HG02885 (cell line): Measurements from ENCODE around the gene SCFD2.
"Not testable (repeated sequence)": the region's sequence is repeated elsewhere in the genome, so short reads cannot be mapped to it uniquely, and the experiment has no call there.

ENCODE experiments used
- ATAC-seq: cut with Tn5 transposase; IDR thresholded peaks from one replicate; pipeline ENCODE4 v1.9.1; 2021; ENCODE audit warnings: mild to moderate bottlenecking; ENCODE audit not compliant: unreplicated experiment, poor library complexity

SCFD2 gene

DNA sequence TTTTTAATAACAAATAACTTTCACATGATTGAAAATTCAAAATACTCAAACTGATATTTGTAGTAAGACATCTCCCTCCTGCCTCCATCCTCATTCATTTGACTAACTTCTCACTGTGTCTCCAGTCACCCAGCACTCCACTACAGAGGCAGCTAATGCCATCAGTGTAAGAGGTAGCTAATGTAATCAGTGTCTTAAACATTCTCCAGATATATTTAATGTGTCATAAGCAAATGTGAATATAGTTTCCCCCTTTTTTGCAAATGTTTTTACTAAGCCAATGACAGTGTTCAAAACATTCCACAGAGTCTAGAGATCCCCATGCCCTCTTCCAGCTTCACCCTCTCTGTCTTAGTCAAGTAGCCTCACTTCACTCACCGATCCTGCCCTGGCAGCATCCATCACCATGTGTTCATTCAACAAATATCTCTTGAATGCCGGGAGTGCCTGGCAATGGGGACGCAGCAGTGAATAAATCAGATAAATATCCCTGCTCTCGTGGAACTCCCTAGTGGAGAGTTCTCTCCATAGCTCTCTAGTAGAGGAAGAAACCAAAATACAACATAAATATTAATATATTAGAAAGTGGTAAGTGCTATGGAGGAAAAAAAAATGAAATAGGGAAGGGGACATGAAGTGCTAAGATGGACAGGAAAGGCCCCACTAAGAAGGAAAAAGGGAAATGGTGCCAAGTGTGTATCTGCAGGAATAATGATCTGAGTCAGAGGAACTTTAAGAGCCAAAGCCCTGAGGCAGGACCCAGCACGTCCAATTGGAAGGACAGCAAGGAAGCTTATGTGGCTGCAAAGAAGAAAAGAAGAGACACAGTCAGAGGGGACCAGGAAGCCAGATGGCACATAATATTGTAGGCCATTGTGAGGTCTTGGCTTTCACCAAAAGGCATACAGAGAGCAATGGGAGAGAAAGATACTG, 18.7 kb downstream of the SCFD2 start:
- no peak for ATAC-seq

DNA sequence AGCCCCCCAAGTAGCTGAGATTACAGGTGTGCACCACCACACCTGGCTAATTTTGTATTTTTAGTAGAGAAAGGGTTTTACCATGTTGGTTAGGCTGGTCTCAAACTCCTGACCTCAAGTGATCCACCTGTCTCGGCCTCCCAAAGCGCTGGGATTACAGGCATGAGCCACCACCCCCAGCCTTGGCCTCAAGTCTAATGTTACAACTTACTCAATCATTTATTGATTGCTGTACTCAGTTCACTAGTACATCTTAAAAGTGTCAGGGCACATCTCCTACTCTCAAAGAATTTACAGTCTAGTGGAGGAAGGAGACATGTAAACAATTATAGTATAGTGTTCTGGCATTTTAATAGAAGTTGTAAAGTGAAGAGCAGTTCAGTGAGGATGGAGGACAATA, 19.5 kb downstream of the SCFD2 start:
- not testable (repeated sequence) for ATAC-seq

DNA sequence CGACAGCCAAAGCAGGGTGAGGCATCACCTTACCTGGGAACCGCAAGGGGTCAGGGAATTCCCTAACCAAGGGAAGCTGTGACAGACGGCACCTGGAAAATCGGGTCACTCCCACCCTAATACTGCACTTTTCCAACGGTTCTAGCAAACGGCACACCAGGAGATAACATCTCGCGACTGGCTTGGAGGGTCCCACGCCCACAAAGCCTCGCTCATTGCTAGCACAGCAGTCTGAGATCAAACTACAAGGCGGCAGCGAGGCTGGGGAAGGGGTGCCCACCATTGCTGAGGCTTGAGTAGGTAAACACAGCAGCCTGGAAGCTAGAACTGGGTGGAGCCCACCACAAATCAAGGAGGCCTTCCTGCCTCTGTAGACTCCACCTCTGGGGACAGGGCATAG, 25.7 kb downstream of the SCFD2 start:
- not testable (repeated sequence) for ATAC-seq

DNA sequence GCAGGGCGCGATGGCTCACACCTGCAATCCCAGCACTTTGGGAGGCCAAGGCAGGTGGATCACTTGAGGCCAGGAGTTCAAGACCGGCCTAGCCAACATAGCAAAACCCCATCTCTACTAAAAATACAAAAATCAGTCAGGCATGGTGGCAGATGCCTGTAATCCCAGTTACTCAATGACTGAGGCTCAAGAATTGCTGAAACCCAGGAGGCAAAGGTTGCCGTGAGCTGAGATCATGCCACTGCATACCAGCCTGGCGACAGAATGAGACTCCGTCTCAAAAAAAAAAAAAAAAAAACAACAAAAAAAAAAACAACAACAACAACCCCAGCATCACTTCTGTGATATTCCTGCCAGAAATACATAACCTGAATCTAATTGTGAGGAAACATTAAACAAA, 30.9 kb downstream of the SCFD2 start:
- not testable (repeated sequence) for ATAC-seq

DNA sequence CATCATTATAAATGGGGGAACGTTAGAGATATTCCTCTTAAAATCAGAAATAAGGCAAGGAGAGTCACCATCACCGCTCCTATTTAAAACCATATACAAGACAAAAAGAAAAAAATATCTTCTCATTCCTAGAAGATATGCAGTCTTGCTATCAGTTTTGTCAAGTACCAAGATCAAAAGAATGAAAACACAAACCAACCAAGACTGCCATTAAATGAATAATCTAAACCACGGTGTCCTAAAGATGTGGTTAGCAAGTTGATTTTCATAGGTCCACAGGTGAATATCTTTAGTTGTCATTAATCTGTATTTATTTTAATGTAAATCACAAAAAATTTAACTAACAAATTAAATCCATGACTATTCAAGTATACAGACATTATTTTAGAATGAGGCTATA, 39.3 kb downstream of the SCFD2 start:
- no peak for ATAC-seq

DNA sequence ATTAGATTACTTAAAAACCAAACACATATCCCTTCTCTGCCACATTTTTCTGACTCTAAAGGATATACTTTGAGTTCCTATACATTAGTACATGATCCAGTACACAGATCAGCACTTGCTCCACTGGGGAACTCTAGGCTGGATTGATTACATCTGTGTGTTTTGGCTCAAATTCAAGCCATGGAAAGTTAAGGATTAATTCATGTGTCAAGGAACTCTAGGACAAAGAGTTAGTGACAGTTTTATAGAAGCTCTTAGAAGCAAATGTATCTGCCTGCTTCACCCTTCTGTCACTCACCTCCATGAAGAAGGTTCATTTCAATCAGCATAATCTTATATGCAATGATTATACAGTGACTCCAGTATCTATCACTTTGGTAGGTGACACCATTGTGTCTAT, 43.2 kb downstream of the SCFD2 start:
- no peak for ATAC-seq

DNA sequence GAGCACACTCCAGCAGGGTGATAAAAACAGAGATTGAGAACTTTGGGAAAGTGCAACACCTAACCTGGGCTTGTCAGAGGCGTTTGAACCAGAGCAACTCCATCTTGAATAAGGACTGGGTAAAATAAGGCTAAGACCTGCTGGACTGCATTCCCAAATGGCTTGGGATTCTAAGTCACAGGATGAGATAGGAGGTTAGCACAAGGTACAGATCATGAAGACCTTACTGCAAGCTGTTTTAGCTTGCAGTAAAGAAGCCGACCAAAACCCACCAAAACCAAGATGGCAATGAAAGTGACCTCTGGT, 43.9 kb downstream of the SCFD2 start:
- ATAC-seq, result no peak

DNA sequence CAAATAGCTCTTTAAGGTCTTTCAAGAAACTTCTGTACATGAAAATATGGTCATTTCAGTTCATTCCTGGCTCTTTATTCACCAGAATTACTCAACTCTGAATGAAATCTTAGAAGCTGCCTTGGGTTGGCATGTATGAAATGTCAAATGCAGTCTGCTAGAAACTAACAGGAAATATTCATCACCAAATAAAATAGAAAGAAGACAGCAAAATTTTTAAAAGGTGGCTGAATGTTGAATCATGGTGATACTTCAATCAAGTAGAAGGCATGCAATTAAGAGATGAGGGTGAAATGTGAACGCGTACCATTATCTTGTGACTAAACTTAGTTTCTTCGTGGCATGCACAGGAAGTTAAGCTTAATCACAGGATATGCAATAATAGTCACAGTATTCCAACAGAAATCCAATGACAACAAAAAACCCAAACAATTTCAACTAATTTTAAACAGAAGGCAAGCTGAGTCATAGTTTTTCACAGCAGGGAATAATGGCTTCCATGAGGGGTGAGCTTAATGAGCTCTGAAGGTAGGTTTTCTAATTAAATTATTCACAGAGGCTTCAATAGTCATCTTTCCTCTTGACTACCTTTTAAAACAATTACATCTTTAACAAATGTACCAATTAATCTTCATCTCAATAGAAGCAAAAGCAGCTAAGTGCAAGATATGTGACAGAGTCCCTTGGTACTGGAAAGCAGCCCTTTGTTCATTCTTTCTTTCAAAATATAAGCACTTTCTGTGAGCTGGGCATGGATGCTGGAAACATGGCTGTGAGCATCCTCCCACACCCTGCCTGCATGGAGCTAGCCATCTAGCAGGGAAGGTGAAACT, 44.5 kb downstream of the SCFD2 start:
- no peak for ATAC-seq

DNA sequence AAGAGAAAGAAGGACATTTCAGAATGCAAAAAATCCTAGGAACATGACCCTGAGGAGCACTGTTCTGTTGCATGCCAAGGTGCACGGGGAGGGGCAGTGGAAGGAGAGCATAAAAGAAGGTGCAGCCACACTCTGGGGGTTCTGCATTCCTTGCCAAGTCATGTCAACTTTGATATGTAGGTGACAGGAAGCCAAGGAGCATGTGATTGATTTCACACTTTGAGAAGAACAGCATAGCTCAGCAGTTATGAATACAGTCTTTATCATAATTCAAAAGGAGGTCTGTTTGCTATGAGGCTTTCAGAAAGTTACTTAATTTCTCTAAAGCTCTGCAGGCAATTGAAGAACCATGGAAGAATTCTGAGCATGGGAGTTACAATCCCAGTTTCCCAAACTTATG, 50.6 kb downstream of the SCFD2 start:
- ATAC-seq, result no peak

DNA sequence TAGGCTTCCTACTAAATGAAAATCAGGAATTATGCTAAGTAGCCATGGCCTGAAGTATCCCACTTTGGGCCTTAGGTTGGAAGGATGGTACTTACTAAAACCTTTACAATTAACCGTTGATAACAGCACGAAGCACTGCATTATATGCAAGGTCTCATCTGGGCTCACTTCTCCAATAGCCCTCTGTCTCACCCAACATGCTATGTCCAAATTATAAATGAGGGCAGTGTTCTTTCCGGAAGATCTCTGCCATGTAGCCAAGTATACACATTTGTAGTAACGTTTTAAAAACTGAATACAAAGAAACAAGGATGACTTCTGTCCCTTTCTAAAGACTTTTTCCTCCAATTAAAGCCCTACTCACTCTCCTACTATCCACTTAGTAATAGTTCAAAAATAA, 51.6 kb downstream of the SCFD2 start:
- ATAC-seq, result no peak

DNA sequence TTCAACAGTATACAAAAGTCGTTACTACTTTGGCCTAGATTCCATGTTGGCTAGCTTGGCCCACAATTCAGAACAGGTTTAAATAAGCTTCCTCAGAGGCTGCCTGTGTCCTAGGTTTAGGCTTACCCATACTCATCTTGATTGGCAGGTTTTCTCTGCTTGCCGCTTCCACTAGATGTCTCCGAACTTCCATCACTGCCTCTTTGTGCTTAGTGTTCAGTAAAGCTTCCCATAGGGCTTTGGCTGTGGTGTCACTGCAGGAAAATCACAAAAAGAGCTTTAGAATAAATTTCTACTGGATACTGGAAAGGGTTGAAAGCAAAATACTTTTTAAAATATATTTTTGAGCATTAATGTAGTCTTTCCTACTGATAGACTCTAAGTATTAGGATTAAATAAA, 52.4 kb downstream of the SCFD2 start:
- ATAC-seq, result no peak

DNA sequence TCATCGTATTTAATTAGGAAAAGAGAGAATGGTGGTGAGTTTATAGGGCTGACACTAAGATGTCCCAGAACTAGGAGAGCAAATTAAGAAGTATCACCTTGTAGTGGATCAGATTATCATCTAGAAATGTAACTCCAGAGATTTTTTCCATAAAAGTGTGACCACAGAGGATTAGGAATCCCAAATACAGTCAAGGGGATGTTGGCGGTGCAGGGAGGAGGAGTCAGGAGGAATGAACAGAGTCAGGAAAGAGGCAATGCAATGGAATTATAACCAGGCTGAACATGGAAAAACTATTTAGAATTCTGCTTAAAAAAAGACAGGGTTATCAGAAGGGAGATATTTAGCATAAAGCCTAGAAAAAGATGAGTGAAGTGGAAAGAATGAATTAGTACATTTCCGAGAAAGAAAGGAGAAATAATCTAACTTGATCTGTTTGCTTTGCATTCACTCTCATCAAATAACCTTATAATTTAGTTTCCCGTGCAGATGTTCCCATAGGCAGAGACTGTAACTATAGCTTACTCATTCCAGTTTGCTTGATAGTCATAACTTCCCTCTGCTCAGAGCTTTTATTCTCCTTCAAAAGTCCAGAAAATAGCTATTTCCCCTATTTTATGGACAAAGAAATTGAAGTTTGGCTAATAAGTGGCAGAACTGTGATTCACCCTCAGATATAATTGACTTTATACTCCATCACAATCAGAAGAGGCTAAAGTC, 56.4 kb downstream of the SCFD2 start:
- no peak for ATAC-seq

DNA sequence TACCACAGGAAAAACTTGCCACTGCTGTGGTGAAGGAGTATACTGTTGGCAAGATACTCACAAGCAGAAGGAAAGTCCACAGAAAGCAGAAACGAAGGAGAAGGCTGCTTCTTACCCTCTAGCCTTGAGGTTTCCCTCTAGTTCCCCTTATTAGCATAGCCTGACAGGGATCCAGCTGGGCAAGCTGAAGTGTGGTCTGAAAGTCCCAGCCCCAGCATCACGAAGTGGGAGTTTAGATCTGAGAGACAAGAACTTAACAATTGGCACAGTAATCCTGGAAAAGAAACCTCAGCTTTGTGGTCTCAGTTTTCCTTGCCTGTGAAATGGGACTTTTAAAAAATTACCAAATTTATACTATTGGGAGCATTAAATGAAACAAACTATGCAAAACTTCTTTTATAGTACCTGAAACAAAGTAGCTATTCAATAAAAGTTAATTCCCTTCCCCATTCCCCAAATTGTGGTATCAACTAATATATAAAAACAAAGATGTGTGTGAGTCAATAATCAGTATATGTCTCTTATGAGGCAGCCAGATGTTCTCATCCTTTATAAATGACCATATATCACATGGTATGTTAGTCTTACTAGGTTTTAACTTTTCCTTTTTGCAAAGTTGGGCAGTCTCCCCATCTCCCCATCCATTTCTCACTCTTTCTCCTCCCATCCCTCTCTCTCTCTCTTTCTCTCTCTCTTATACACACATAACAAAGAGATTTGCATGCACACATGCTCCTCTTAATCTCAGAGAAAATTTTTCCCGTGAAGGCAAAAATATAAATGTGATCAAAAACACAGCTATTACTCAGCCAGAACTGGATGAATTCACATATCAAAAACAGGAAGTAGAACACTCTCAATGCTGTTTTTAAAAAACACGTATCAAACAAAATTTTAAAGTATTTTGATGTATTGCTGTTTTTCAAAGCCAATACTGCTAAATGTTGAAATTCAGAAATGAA, 57.8 kb downstream of the SCFD2 start:
- peak; percentile 72 for ATAC-seq

DNA sequence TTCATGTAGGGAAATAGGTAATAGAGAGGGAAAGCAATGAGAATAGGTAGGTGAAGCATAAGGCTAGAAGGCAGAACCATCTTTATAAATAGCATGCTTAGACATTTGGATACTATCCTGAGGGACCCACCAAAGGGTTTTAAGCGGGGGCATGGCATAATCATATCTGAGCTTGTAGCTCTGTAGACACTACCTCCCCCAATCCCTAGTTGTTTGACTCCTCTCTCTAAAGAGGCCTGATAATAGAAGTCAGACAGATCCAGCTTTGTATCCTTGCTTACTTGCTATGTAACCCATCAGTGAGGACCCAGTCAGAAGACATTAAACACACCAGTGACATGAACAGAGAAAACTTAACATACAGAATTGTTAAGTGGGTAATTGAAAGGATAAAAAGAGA, 58.7 kb downstream of the SCFD2 start:
- no peak for ATAC-seq

DNA sequence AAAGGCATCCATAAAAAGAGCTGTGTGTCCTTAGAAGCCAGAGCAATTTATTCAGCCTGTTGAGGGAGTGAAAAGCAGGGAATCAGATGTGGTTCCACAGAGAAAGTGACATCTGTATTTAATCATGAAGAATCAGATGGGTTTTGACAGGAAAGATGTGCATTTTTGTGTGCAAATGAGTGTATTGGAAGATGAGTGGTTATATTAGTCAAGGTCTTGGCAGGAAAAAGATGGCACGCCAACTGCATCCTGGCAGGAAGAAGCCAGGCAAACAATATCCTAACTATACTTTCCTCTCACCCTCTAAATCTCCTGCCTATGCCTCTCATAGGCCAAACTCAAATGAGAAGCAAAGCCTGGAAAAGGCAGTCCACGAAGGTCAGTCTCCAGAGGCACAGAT, 59.1 kb downstream of the SCFD2 start:
- no peak for ATAC-seq

DNA sequence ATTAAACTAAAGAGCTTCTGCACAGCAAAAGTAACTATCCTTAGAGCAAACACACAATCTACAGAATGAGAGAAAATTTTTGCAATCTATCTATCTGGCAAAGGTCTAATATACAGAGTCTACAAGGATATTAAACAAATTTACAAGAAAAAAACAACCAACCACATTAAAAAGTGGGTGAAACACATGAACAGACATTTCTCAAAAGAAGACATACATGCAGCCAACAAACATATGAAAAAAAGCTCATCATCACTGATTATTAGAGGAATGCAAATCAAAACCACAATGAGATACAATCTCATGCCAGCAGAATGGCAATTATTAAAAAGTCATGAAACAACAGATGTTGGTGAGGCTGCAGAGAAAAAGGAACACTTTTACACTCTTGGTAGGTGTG, 73.7 kb downstream of the SCFD2 start:
- ATAC-seq, result not testable (repeated sequence)

DNA sequence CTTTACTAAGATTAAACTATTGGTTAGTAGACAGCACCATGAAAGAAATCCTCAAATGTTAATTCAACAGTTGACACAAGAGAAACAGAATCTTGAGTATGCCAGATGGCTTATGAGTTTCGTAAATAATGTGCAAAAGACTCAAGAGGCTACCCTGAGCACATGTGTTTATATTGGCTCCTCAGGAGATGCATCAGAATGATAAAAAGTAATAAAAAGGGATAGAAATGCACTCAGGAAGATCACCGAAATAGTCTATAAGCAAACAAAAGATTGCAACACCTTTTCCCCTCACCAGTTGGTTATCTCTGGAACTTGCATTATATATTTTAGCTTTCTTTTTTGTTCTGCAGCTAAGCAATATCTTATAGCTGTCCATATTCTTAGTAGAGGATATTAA, 84.4 kb downstream of the SCFD2 start:
- ATAC-seq, result no peak

DNA sequence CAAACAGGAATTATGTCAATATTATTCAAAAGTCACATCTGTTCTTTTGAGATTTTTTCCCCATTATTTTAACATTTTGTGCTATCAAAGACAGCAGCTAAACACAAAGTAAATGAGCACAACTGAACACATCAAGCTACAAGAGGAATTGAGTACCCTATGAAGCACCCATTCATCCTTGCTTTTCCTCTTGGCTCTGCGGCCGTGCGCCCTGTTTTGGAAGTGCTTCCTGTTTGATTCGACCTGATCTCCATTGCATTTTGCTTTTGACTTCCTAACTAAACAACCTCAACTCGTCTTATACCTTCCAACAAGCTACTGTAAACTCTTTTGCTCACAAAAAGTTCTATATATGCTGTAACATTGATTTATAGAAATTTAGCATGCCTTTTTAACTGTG, 85.0 kb downstream of the SCFD2 start:
- ATAC-seq, result no peak

DNA sequence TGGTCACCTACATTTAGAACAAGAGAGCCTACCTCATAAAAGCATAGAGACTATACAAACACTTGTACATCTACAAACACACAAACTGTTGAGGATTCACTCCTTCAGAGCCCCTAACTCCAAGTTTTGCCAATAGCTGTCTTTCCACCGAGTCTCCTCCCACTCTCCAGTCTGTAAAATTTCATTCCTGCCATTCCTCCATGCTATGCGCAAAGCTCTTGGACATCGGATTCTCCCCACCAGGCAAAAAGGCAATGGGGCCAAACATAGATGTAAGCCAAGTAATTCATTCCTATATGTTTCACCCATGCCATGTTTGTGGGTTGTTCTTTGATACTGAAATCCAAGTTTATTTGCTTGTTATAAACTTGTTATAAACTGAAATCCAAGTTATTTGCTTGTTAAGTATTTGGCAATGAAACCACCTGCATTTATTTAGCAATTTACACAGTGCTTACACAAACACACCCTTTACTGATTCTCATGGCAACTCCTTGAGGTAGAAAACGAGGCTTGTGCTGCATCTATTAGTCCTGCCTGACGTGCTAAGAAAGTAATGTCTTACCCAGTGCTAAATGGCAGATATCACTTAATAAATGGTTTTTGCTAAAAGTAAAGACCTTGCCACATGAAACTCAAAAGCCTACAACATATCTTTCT, 91.1 kb downstream of the SCFD2 start:
- ATAC-seq, result no peak
